ENCODE data around the gene APBB1. TPM values are rescaled to one million over a fixed set of nuclear protein-coding genes. Genes with fewer than 3 reads are reported as not detected.

APBB1 gene
- total RNA-seq, 1 experiment from 2014 or later = 12.4 TPM

DNA sequence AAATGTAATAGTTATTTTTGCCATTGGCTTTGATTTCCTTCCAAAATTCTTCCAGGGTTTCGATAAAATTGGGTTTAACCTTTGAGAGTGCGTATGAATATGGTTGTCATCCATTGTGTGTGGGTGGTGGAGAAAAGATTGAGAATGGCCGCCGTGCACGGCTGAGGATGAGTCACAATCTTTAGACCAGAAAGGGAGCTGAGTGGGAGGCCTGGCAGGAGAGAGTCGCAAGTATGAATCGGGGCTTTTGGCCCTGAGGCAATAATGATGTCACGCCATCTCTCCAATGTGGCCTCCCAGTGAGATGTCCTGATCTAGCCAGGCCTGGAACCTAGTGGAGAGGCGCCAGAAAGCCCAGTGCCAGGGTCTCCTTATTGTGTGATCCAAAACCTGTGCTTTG lies 61.7 kb downstream of the APBB1 start:
- Histone ChIP-seq H3K4me3 (replicated peaks in 1 of 2; ENCODE audit: low read depth in 1 of 2, low read length in 2 of 2) (0 out of 4 replicates have a peak overlapping the region, but pooled peaks of 1 of the 2 experiments have one; percentile 9), H3K27ac (ENCODE audit: low read depth, low read length) (no peak overlapping the region), H3K9me2 (ENCODE audit: insufficient read depth) (no peaks in the 10 kb centered on the region), H4K20me1 (ENCODE audit: insufficient read depth) (no peaks in the 10 kb centered on the region), H3K4me1 (ENCODE audit: control insufficient read depth in 1 of 2, insufficient read depth in 2 of 2, low read length in 2 of 2) (peaks cover 5 to 16% of the 10 kb centered on the region in 2 experiments; a peak in 3 of 4 replicates), H3K79me2 (ENCODE audit: insufficient read depth, low read length) (no peaks in the 10 kb centered on the region), H3K9ac (ENCODE audit: low read length) (no peak overlapping the region), H3K9me3 (ENCODE audit: control insufficient read depth in 1 of 2, insufficient read depth in 1 of 2, low read depth in 1 of 2, low read length in 2 of 2) (no peaks in the 10 kb centered on the region), H2AFZ (ENCODE audit: low read depth, low read length, poor library complexity, severe bottlenecking) (peak overlapping the region; percentile 98), H3K36me3 (ENCODE audit: control insufficient read depth in 1 of 2, insufficient read depth in 2 of 2, low read length in 2 of 2) (no peaks in the 10 kb centered on the region), H3K4me2 (ENCODE audit: low read length) (peak overlapping the region; percentile 58), H3K27me3 (ENCODE audit: insufficient read depth, low read length) (no peaks in the 10 kb centered on the region)
- CTCF ChIA-PET = interaction anchor here (1.1 to 1.3 kb wide), 2 partner anchors 75 to 106 kb away, joined by 3 to 4 read pairs; no protein-coding TSS in a partner anchor
- DNase-seq (ENCODE audit: low read depth, low spot score) = peak; percentile 22
- POLR2A ChIA-PET = no interaction called here
- no TSS peak for BruUV-seq (replicated peaks)
- peak; percentile 49; the same call in 1 of the 2 replicates for ATAC-seq
- intact Hi-C loops (cut with micrococcal nuclease) = loop anchor here (10.0 kb wide), 1 partner anchor 542 kb away; no protein-coding TSS in a partner anchor
- RAD21 ChIA-PET (ENCODE audit: low non-redundant PET in 1 of 2, low total read pairs in 2 of 2, uncharacterized antibody in 2 of 2, unreplicated experiment in 2 of 2) = no interaction called here
- TF ChIP-seq JUND (IDR thresholded peaks at IDR 0.05) = 0 out of 2 replicates have a peak, but pooled peaks have one; percentile 24
- TF ChIP-seq, protein P1, sequence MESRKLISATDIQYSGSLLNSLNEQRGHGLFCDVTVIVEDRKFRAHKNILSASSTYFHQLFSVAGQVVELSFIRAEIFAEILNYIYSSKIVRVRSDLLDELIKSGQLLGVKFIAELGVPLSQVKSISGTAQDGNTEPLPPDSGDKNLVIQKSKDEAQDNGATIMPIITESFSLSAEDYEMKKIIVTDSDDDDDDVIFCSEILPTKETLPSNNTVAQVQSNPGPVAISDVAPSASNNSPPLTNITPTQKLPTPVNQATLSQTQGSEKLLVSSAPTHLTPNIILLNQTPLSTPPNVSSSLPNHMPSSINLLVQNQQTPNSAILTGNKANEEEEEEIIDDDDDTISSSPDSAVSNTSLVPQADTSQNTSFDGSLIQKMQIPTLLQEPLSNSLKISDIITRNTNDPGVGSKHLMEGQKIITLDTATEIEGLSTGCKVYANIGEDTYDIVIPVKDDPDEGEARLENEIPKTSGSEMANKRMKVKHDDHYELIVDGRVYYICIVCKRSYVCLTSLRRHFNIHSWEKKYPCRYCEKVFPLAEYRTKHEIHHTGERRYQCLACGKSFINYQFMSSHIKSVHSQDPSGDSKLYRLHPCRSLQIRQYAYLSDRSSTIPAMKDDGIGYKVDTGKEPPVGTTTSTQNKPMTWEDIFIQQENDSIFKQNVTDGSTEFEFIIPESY (IDR thresholded peaks at IDR 0.05; ENCODE audit: extremely low read depth, insufficient replicate concordance, low read length) = no peak
- no peak for TF ChIP-seq RAD21 (IDR thresholded peaks at IDR 0.05; ENCODE audit: low read depth)
- TF ChIP-seq, protein P2, sequence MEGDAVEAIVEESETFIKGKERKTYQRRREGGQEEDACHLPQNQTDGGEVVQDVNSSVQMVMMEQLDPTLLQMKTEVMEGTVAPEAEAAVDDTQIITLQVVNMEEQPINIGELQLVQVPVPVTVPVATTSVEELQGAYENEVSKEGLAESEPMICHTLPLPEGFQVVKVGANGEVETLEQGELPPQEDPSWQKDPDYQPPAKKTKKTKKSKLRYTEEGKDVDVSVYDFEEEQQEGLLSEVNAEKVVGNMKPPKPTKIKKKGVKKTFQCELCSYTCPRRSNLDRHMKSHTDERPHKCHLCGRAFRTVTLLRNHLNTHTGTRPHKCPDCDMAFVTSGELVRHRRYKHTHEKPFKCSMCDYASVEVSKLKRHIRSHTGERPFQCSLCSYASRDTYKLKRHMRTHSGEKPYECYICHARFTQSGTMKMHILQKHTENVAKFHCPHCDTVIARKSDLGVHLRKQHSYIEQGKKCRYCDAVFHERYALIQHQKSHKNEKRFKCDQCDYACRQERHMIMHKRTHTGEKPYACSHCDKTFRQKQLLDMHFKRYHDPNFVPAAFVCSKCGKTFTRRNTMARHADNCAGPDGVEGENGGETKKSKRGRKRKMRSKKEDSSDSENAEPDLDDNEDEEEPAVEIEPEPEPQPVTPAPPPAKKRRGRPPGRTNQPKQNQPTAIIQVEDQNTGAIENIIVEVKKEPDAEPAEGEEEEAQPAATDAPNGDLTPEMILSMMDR (IDR thresholded peaks at IDR 0.05 in 2 of 3, conservative IDR thresholded peaks at IDR 0.05 in 1 of 3; ENCODE audit: borderline replicate concordance in 1 of 3, insufficient read depth in 1 of 3, low read depth in 2 of 3, low read length in 2 of 3) = no peak
- TF ChIP-seq FOSL1 (IDR thresholded peaks at IDR 0.05; ENCODE audit: low read depth) = peak; percentile 32; the same call in 1 of the 2 replicates
- TF ChIP-seq, protein P3, sequence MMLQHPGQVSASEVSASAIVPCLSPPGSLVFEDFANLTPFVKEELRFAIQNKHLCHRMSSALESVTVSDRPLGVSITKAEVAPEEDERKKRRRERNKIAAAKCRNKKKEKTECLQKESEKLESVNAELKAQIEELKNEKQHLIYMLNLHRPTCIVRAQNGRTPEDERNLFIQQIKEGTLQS (IDR thresholded peaks at IDR 0.05) = no peak
- no peak for TF ChIP-seq POLR2AphosphoS5 (IDR thresholded peaks at IDR 0.05; ENCODE audit: low read depth, low read length)
- TF ChIP-seq SIN3A (IDR thresholded peaks at IDR 0.05; ENCODE audit: low read depth) = no peak
- no peak for TF ChIP-seq ZNF274 (IDR thresholded peaks at IDR 0.05; ENCODE audit: low read depth, low read length)
- no peak for TF ChIP-seq ELF1 (IDR thresholded peaks at IDR 0.05; ENCODE audit: borderline replicate concordance, low read depth)
- TF ChIP-seq SP1 (IDR thresholded peaks at IDR 0.05; ENCODE audit: low read depth) = no peak
- TF ChIP-seq TCF7L2 (IDR thresholded peaks at IDR 0.05; ENCODE audit: borderline replicate concordance, extremely low read depth, insufficient read depth, insufficient read length) = no peak
- TF ChIP-seq, protein P4, sequence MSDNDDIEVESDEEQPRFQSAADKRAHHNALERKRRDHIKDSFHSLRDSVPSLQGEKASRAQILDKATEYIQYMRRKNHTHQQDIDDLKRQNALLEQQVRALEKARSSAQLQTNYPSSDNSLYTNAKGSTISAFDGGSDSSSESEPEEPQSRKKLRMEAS (IDR thresholded peaks at IDR 0.05) = peak; percentile 6; the same call in 1 of the 2 replicates
- TF ChIP-seq SRF (IDR thresholded peaks at IDR 0.05; ENCODE audit: low read depth) = no peak
- TF ChIP-seq EGR1 (IDR thresholded peaks at IDR 0.05; ENCODE audit: low read depth) = peak; percentile 80
- TF ChIP-seq POLR2A (IDR thresholded peaks at IDR 0.05; ENCODE audit: borderline replicate concordance, extremely low read depth, insufficient read depth, insufficient read length) = no peak
- no peak for TF ChIP-seq CEBPB (IDR thresholded peaks at IDR 0.05; ENCODE audit: low read depth)
- no peak for TF ChIP-seq CBX3 (IDR thresholded peaks at IDR 0.05; ENCODE audit: low read depth)
- TF ChIP-seq EZH2phosphoT487 (IDR thresholded peaks at IDR 0.05; ENCODE audit: borderline replicate concordance) = no peak
- no peak for TF ChIP-seq ZFX (IDR thresholded peaks at IDR 0.05)
- no peak for TF ChIP-seq EZH2 (IDR thresholded peaks at IDR 0.05)
- TF ChIP-seq, protein P5, sequence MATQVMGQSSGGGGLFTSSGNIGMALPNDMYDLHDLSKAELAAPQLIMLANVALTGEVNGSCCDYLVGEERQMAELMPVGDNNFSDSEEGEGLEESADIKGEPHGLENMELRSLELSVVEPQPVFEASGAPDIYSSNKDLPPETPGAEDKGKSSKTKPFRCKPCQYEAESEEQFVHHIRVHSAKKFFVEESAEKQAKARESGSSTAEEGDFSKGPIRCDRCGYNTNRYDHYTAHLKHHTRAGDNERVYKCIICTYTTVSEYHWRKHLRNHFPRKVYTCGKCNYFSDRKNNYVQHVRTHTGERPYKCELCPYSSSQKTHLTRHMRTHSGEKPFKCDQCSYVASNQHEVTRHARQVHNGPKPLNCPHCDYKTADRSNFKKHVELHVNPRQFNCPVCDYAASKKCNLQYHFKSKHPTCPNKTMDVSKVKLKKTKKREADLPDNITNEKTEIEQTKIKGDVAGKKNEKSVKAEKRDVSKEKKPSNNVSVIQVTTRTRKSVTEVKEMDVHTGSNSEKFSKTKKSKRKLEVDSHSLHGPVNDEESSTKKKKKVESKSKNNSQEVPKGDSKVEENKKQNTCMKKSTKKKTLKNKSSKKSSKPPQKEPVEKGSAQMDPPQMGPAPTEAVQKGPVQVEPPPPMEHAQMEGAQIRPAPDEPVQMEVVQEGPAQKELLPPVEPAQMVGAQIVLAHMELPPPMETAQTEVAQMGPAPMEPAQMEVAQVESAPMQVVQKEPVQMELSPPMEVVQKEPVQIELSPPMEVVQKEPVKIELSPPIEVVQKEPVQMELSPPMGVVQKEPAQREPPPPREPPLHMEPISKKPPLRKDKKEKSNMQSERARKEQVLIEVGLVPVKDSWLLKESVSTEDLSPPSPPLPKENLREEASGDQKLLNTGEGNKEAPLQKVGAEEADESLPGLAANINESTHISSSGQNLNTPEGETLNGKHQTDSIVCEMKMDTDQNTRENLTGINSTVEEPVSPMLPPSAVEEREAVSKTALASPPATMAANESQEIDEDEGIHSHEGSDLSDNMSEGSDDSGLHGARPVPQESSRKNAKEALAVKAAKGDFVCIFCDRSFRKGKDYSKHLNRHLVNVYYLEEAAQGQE (IDR thresholded peaks at IDR 0.05; ENCODE audit: low read depth) = no peak

Data from HCT116 (cell line).